Gastrocnemius medialis (tissue), 4 donors: ENCODE measurements around the gene ATF7IP.

ENCODE experiments used
- CTCF ChIP-seq, 5 experiments: fragments of 450-650 bp in 3 of 5; fragments of 200-600 bp in 2 of 5; sonication (generic) in 2 of 5; IDR thresholded peaks in 4 of 5; conservative IDR thresholded peaks in 1 of 5; 1 replicate in 4 of 5; 2 replicates in 1 of 5; pipeline ENCODE4 v1.5.1; 2016 to 2019; ENCODE audit warnings: antibody characterized with exemption in 5 of 5, mild to moderate bottlenecking in 3 of 5, moderate library complexity in 3 of 5
- POLR2A ChIP-seq, 2 donors: fragments of 450-650 bp; IDR thresholded peaks; one replicate each; pipeline ENCODE4 v1.6.1; 2017; ENCODE audit warnings: antibody characterized with exemption in 2 of 2, mild to moderate bottlenecking in 2 of 2, moderate library complexity in 2 of 2

GRCh38 chr12:14396071-14396470 lies 30.6 kb downstream of the ATF7IP start:
- TF ChIP-seq CTCF (IDR thresholded peaks at IDR 0.05 in 4 of 5, conservative IDR thresholded peaks at IDR 0.05 in 1 of 5) (no peak), POLR2A (IDR thresholded peaks at IDR 0.05) (no peak)
